ENCODE data around the gene PPP2R5A. TPM values are rescaled to one million over a fixed set of nuclear protein-coding genes. Genes with fewer than 3 reads are reported as not detected.

The PPP2R5A gene
- total RNA-seq, 4 donors from 2014 or later: 38.5 to 48.0 (median 41.7) TPM

- H3K36me3 ChIP-seq: peaks cover 0 to 30% (median 0%) of the 10 kb centered on the region in 3 donors
- no peaks in the 10 kb centered on the region for H3K27me3 ChIP-seq
- peak overlapping the region in 1 of 4 donors; percentile 45 for H3K27ac ChIP-seq
- H3K9me3 ChIP-seq: peaks cover 0 to 12% (median 0%) of the 10 kb centered on the region in 4 donors
- no peak overlapping the region for H3K4me3 ChIP-seq
- peaks cover 0 to 16% (median 2%) of the 10 kb centered on the region in 4 donors for H3K4me1 ChIP-seq
- no peak for TF ChIP-seq EP300 (IDR thresholded peaks at IDR 0.05)
- no peak for TF ChIP-seq CTCF (IDR thresholded peaks at IDR 0.05)
- no peak for TF ChIP-seq POLR2A (IDR thresholded peaks at IDR 0.05)
- DNase-seq (ENCODE audit: low spot score in 2 of 2): no peak
These were observed 24.8 kb downstream of the PPP2R5A start for GRCh38 chr1:212309967-212310366.

GRCh38 chr1:212310383-212310782, 25.2 kb downstream of the PPP2R5A start:
- no peak for DNase-seq (ENCODE audit: low spot score in 2 of 2)
- peaks cover 0 to 12% (median 0%) of the 10 kb centered on the region in 4 donors for H3K9me3 ChIP-seq
- no peaks in the 10 kb centered on the region for H3K27me3 ChIP-seq
- 41 to 48% methylated on average over 3 of the region's 3 CpGs for WGBS, 2 donors
- TF ChIP-seq EP300 (IDR thresholded peaks at IDR 0.05): no peak
- no peak for TF ChIP-seq CTCF (IDR thresholded peaks at IDR 0.05)
- TF ChIP-seq POLR2A (IDR thresholded peaks at IDR 0.05): no peak
- H3K27ac ChIP-seq: peak overlapping the region in 1 of 4 donors; percentile 45
- peaks cover 0 to 30% (median 0%) of the 10 kb centered on the region in 3 donors for H3K36me3 ChIP-seq
- H3K4me3 ChIP-seq: no peak overlapping the region
- H3K4me1 ChIP-seq: peaks cover 0 to 19% (median 2%) of the 10 kb centered on the region in 4 donors

- WGBS, 2 donors: 97 to 98% methylated on average over 2 of the region's 2 CpGs
- Histone ChIP-seq H3K4me3 (no peak overlapping the region), H3K27ac (no peak overlapping the region), H3K4me1 (peaks cover 0 to 27% (median 2%) of the 10 kb centered on the region in 4 donors), H3K36me3 (peaks cover 0 to 30% (median 0%) of the 10 kb centered on the region in 3 donors), H3K27me3 (no peaks in the 10 kb centered on the region), H3K9me3 (peaks cover 0 to 12% (median 0%) of the 10 kb centered on the region in 4 donors)
- TF ChIP-seq POLR2A (IDR thresholded peaks at IDR 0.05) (no peak), CTCF (IDR thresholded peaks at IDR 0.05) (no peak), EP300 (IDR thresholded peaks at IDR 0.05) (no peak)
- DNase-seq (ENCODE audit: low spot score in 2 of 2): no peak
These were observed 26.8 kb downstream of the PPP2R5A start for GRCh38 chr1:212311836-212312497.

GRCh38 chr1:212313616-212314015, 28.4 kb downstream of the PPP2R5A start:
- TF ChIP-seq EP300 (IDR thresholded peaks at IDR 0.05) (peak in 1 of 2 donors; percentile 9), CTCF (IDR thresholded peaks at IDR 0.05) (no peak), POLR2A (IDR thresholded peaks at IDR 0.05) (no peak)
- DNase-seq (ENCODE audit: low spot score in 2 of 2): no peak
- Histone ChIP-seq H3K4me3 (no peak overlapping the region), H3K36me3 (peaks cover 0 to 21% (median 0%) of the 10 kb centered on the region in 3 donors), H3K4me1 (peaks cover 0 to 34% (median 2%) of the 10 kb centered on the region in 4 donors), H3K9me3 (peaks cover 0 to 12% (median 0%) of the 10 kb centered on the region in 4 donors), H3K27me3 (no peaks in the 10 kb centered on the region), H3K27ac (no peak overlapping the region)
- WGBS, 2 donors: 45 to 63% methylated on average over 2 of the region's 2 CpGs

GRCh38 chr1:212315184-212315583, 30.0 kb downstream of the PPP2R5A start:
- H3K4me3 ChIP-seq: no peak overlapping the region
- peaks cover 0 to 11% (median 0%) of the 10 kb centered on the region in 3 donors for H3K36me3 ChIP-seq
- peaks cover 0 to 26% (median 2%) of the 10 kb centered on the region in 4 donors for H3K4me1 ChIP-seq
- no peaks in the 10 kb centered on the region for H3K27me3 ChIP-seq
- DNase-seq (ENCODE audit: low spot score in 2 of 2): no peak
- no peak for TF ChIP-seq CTCF (IDR thresholded peaks at IDR 0.05)
- TF ChIP-seq POLR2A (IDR thresholded peaks at IDR 0.05): no peak
- TF ChIP-seq EP300 (IDR thresholded peaks at IDR 0.05): no peak
- WGBS, 2 donors: 91 to 92% methylated on average over 2 of the region's 2 CpGs
- H3K9me3 ChIP-seq: peaks cover 0 to 12% (median 0%) of the 10 kb centered on the region in 4 donors
- no peak overlapping the region for H3K27ac ChIP-seq

Measured in tibial nerve (tissue), 4 donors.